H7 (cell line): ENCODE results near the gene CDYL. TPM values are rescaled to one million over a fixed set of nuclear protein-coding genes. Genes with fewer than 3 reads are reported as not detected.

Experiments used
- DNase-seq: peaks from one replicate; pipeline ENCODE4 v3.0.0; 2012
- H3K27me3 ChIP-seq: 2 replicates; pipeline ENCODE4 v1.6.0; 2011; ENCODE audit warnings: mild to moderate bottlenecking, low read length; ENCODE audit not compliant: control insufficient read depth, insufficient read depth
- H3K36me3 ChIP-seq: replicated peaks from 2 replicates; pipeline ENCODE4 v1.5.1; 2011; ENCODE audit warnings: low read length; ENCODE audit not compliant: control insufficient read depth, insufficient read depth
- H3K4me3 ChIP-seq: 2 replicates; pipeline ENCODE4 v1.5.1; 2011; ENCODE audit warnings: low read depth, mild to moderate bottlenecking, control low read depth, low read length, moderate library complexity; ENCODE audit not compliant: insufficient read depth
- total RNA-seq: library from RNA; depleted of rRNA; stranded (reverse); fragments of >200 nt; shearing (Covaris generic); gene quantifications from 2 replicates; pipeline ENCODE4 v1.2.3, GENCODE V29; 2014

CDYL gene
- total RNA-seq, 1 experiment from 2014 or later, result 49.3 TPM

DNA sequence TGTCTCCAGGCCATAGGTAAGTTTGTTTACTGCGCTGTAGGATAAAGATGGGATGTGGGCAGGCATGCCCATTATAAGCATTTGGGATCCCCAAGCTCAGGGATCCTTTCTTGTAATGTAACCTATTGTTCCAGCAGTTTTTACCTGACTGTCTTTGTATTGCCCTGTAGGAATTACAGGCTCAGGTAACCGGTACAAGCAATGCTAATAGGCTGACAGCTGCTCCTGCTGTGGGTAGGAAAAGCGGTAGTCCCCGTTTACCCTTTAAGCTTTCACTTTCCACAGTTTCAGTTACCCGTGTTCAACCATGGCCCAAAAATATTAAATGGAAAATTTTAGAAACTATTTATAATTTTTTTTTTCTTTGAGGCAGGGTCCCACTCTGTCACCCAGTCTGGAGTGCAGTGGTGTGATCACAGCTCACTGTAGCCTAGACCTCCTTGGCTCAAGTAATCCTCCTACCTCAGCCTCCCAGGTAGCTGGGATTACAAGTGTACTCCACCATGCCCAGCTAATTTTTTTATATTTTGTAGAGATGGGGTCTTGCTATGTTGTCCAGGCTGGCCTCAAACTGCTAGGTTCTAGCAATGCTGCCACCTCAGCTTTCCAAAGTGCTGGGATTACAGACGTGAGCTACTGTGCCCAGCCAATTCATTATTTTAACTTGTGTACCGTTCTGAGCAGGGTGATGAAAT, 108.6 kb downstream of the CDYL start:
- no peak overlapping the region for H3K4me3 ChIP-seq
- H3K36me3 ChIP-seq, result no peaks in the 10 kb centered on the region
- no peaks in the 10 kb centered on the region for H3K27me3 ChIP-seq

GRCh38 chr6:4885341-4885933, 109.2 kb downstream of the CDYL start:
- H3K36me3 ChIP-seq, result no peaks in the 10 kb centered on the region
- H3K27me3 ChIP-seq, result no peaks in the 10 kb centered on the region
- H3K4me3 ChIP-seq, result no peak overlapping the region
- DNase-seq, result no peak

More for the DNA sequence above, 108.6 kb downstream of the CDYL start:
- no peak for DNase-seq

DNA sequence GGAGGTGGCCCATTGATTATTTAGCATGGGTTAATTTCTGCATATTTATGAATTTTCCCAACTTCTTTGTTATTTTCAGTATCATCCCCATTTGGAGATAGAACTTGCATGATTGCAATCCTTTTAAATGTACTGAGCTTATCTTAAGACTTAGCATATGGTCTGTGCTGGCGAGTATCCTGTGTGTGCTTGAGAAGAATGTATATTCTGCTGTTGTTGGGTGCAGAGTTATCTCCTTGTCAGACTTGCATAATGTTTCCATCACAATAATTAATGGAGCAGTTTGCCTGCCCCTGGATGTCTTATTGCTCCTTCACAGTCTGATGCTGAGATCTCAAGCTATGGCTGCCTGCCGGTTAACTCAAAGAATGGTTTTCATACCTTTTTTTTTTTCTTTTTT, 112.6 kb downstream of the CDYL start:
- peaks cover 5% of the 10 kb centered on the region for H3K36me3 ChIP-seq
- no peaks in the 10 kb centered on the region for H3K27me3 ChIP-seq
- no peak overlapping the region for H3K4me3 ChIP-seq
- DNase-seq, result no peak

GRCh38 chr6:4889701-4890100, 113.5 kb downstream of the CDYL start:
- peaks cover 5% of the 10 kb centered on the region for H3K36me3 ChIP-seq
- H3K4me3 ChIP-seq, result no peak overlapping the region
- no peaks in the 10 kb centered on the region for H3K27me3 ChIP-seq
- no peak for DNase-seq

- H3K36me3 ChIP-seq, result peaks cover 5% of the 10 kb centered on the region
- no peaks in the 10 kb centered on the region for H3K27me3 ChIP-seq
- no peak for DNase-seq
- H3K4me3 ChIP-seq, result no peak overlapping the region
Observed at GRCh38 chr6:4890191-4890590, 114.0 kb downstream of the CDYL start.

DNA sequence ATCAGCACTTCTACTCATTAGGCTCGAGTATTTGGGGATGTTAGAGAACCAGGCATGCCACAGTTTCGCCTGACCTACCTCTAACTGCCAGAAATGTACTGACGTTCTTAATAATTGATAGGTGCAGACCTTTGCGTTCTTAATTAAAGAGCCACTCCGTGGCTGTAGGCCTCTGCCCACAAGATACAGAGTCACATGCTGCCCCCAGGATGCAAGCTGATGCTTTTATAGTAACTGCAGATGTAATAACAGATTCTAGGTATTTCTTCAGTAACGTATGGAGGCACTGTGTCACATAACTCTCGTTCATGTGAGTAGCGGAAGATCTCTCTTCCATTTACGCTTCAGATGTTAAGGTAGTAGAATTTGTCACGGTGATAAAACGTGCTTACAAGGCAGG, 114.4 kb downstream of the CDYL start:
- DNase-seq, result no peak
- Histone ChIP-seq H3K4me3 (no peak overlapping the region), H3K36me3 (peaks cover 5% of the 10 kb centered on the region), H3K27me3 (no peaks in the 10 kb centered on the region)

DNA sequence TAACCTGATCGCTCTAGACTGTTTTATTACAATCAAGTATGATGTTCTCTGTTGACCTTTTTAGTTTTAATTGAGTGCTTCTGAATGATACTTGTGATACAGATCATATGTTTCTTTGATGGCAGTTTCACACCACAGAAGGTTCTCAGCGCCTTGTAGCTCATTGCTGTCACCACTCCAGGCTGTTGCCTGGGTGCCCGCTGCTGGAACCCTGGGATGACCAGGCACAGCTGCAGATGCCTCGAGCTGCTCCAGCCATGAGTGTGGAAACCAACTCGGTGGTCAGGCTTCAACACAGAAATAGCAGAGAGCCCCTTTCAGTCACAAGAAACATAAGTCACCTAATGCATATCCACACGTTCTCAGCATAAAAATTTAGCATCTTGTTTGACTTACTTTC, 114.9 kb downstream of the CDYL start:
- H3K4me3 ChIP-seq, result no peak overlapping the region
- H3K36me3 ChIP-seq, result peaks cover 5% of the 10 kb centered on the region
- no peaks in the 10 kb centered on the region for H3K27me3 ChIP-seq
- DNase-seq, result no peak

DNA sequence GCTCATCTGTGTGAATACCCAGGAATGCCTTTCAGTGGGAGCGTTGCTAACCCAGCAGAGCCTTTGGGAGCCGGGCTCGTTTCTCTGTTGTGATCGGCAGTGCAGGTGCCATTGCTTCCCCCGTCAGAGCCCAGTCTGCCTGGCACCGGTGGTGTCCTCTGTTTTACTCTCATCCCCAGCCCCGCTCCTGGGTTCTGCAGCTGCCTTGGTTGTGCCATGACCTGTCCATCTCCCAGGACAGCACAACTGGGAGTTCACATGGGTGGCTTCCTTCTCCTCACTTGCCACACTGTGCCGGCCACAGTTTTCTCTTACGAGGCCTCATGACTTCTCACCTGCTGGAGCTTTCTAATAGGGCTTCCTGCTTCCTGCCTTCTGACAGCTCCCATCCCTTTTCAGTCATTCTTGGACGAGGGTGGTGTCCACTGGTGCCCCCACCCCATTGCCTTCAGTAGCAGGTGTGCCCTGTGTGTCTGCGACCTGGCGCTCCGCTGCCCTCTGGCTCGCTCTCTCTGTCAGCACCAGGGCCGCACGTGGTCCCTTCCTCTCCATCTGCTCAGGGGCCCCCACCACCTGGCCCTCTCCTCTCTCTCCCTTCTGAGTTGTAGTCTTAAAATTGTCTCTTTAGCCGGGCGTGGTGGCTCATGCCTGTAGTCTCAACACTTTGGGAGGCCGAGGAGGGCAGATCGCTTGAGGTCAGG, 116.7 kb downstream of the CDYL start:
- Histone ChIP-seq H3K4me3 (no peak overlapping the region), H3K27me3 (no peaks in the 10 kb centered on the region), H3K36me3 (peaks cover 7% of the 10 kb centered on the region)
- DNase-seq, result no peak

DNA sequence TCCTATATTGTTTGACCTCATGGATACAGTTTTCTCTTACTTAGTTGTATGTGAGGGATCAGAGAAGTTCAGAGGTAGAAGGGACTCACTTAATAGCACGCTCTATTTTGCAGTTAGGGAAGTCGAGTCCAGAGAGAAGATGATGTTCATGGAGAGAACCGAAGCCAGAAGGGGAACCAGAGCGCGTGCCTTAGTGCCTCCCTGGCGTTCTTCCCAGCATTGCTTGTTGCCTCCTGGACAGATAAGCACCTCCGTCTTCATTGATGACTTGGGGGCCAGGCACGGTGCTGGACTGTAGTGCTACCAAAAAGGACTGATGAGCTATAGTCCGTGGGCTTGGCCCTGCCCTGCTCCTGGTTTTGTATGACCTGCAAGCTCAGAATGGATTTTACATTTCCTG, 117.8 kb downstream of the CDYL start:
- no peaks in the 10 kb centered on the region for H3K27me3 ChIP-seq
- peaks cover 9% of the 10 kb centered on the region for H3K36me3 ChIP-seq
- DNase-seq, result no peak
- H3K4me3 ChIP-seq, result no peak overlapping the region

- H3K4me3 ChIP-seq, result no peak overlapping the region
- H3K36me3 ChIP-seq, result peaks cover 9% of the 10 kb centered on the region
- DNase-seq, result no peak
- no peaks in the 10 kb centered on the region for H3K27me3 ChIP-seq
Observed at GRCh38 chr6:4895971-4896370, 119.8 kb downstream of the CDYL start.

GRCh38 chr6:4896401-4896800, 120.2 kb downstream of the CDYL start:
- Histone ChIP-seq H3K4me3 (no peak overlapping the region), H3K27me3 (no peaks in the 10 kb centered on the region), H3K36me3 (peaks cover 9% of the 10 kb centered on the region)
- no peak for DNase-seq

GRCh38 chr6:4899249-4900034, 123.2 kb downstream of the CDYL start:
- Histone ChIP-seq H3K4me3 (no peak overlapping the region), H3K36me3 (peaks cover 3% of the 10 kb centered on the region), H3K27me3 (no peaks in the 10 kb centered on the region)
- no peak for DNase-seq

DNA sequence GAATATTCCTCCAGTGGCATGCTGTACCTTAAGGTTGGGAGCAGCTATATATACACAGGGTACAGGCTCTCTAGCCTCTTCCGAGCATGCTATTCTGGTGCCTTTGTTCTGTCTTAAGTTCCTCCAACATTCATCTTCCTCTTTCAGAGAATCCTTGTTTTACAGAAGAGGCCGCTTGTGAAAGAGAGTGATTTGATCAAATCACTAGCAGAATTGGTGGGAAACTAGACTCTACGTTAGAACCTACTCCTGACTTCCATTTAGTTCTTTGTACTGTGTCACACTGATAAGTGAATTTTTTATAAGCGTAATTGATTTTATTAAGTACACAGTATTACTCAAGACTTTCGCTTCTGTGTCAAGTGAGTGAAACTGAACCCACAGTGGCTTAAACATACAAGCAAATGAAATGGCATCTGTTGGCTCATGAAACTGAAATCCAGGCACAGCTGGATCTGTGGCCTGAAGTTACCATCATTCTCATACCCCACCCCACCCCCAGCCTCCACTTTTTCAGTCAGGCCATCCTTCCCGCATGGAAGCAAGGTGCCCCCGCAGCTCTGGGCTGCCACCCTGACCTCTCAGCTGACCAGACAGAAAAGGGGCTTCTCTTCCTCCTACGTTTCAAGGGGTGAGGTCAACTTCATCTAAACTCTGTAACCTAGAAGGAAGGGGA, 125.3 kb downstream of the CDYL start:
- Histone ChIP-seq H3K27me3 (no peaks in the 10 kb centered on the region), H3K4me3 (no peak overlapping the region), H3K36me3 (peaks cover 2% of the 10 kb centered on the region)
- no peak for DNase-seq

- no peak for DNase-seq
Observed at GRCh38 chr6:4902363-4902762, 126.2 kb downstream of the CDYL start.

More at GRCh38 chr6:4902363-4902762, 126.2 kb downstream of the CDYL start:
- Histone ChIP-seq H3K27me3 (no peaks in the 10 kb centered on the region), H3K36me3 (peaks cover 2% of the 10 kb centered on the region), H3K4me3 (no peak overlapping the region)
